Skin of body (tissue), 2 donors: Measurements from ENCODE around the gene PIAS2. TPM values are rescaled to one million over a fixed set of nuclear protein-coding genes. Genes with fewer than 3 reads are reported as not detected.
"Not testable (repeated sequence)": the region's sequence is repeated elsewhere in the genome, so short reads cannot be mapped to it uniquely, and the experiment has no call there.

ENCODE experiments used
- DNase-seq: peaks from one replicate; lab custom pipeline; 2025; lab: John Stamatoyannopoulos, UW
- total RNA-seq: library from RNA; depleted of rRNA; stranded (reverse); fragments of >200 nt; gene quantifications from one replicate; pipeline ENCODE4 v1.2.3, GENCODE V29; 2014

PIAS2 gene
- total RNA-seq, 1 donor from 2014 or later: 37.0 TPM

- DNase-seq: no peak
Observed at GRCh38 chr18:46909497-46909896, 7.8 kb downstream of the PIAS2 start.

GRCh38 chr18:46903406-46903805 is 13.9 kb downstream of the PIAS2 start:
- DNase-seq: no peak

GRCh38 chr18:46899274-46899948 is 17.9 kb downstream of the PIAS2 start:
- no peak for DNase-seq

GRCh38 chr18:46894124-46894523 is 23.2 kb downstream of the PIAS2 start:
- DNase-seq: no peak

- DNase-seq: no peak
Observed at GRCh38 chr18:46893360-46893759, 23.9 kb downstream of the PIAS2 start.

GRCh38 chr18:46892842-46893241 is 24.5 kb downstream of the PIAS2 start:
- no peak for DNase-seq

GRCh38 chr18:46891742-46892214 is 25.5 kb downstream of the PIAS2 start:
- no peak for DNase-seq

- DNase-seq: no peak
Observed at GRCh38 chr18:46888965-46889364, 28.3 kb downstream of the PIAS2 start.

- DNase-seq: no peak
Observed at GRCh38 chr18:46886893-46887292, 30.4 kb downstream of the PIAS2 start.

GRCh38 chr18:46883180-46883579 is 34.1 kb downstream of the PIAS2 start:
- no peak for DNase-seq

GRCh38 chr18:46877329-46877987 is 39.8 kb downstream of the PIAS2 start:
- no peak for DNase-seq

GRCh38 chr18:46868169-46868921 is 49.0 kb downstream of the PIAS2 start:
- DNase-seq: no peak

GRCh38 chr18:46867367-46868143 is 49.8 kb downstream of the PIAS2 start:
- DNase-seq: no peak

- no peak for DNase-seq
Observed at GRCh38 chr18:46866523-46866922, 50.8 kb downstream of the PIAS2 start.

GRCh38 chr18:46865245-46865644 is 52.1 kb downstream of the PIAS2 start:
- not testable (repeated sequence) for DNase-seq

GRCh38 chr18:46859855-46860254 is 57.5 kb downstream of the PIAS2 start:
- peak; percentile 5 for DNase-seq

GRCh38 chr18:46858290-46858689 is 59.0 kb downstream of the PIAS2 start:
- DNase-seq: no peak

- DNase-seq: peak; percentile 3
Observed at GRCh38 chr18:46856973-46857372, 60.3 kb downstream of the PIAS2 start.

GRCh38 chr18:46849007-46849406 is 68.3 kb downstream of the PIAS2 start:
- no peak for DNase-seq

- no peak for DNase-seq
Observed at GRCh38 chr18:46843372-46843771, 73.9 kb downstream of the PIAS2 start.

GRCh38 chr18:46842583-46842982 is 74.7 kb downstream of the PIAS2 start:
- DNase-seq: no peak

GRCh38 chr18:46833899-46834298 is 83.4 kb downstream of the PIAS2 start:
- DNase-seq: no peak
